NB4 (cell line): ENCODE data around the gene SKOR1.

Experiments used
- DNase-seq: peaks from one replicate; pipeline ENCODE4 v3.0.0; 2010; ENCODE audit warnings: low read depth
- H3K4me3 ChIP-seq: one replicate; pipeline ENCODE4 v1.5.1; 2011; ENCODE audit warnings: mild to moderate bottlenecking, low read depth, low read length, moderate library complexity
- CTCF ChIP-seq: IDR thresholded peaks from one replicate; pipeline ENCODE4 v1.5.1; 2012; ENCODE audit warnings: low read depth, low read length
- MAX ChIP-seq: IDR thresholded peaks from 2 replicates; pipeline ENCODE4 v1.6.1; 2011; ENCODE audit warnings: low read depth, low read length
- MYC ChIP-seq: IDR thresholded peaks from 2 replicates; pipeline ENCODE4 v1.6.1; 2011; ENCODE audit warnings: low read depth, low read length
- POLR2A ChIP-seq: IDR thresholded peaks from 2 replicates; pipeline ENCODE4 v1.6.1; 2011; ENCODE audit warnings: mild to moderate bottlenecking; ENCODE audit not compliant: insufficient read length; ENCODE audit errors: extremely low read depth

Gene SKOR1

GRCh38 chr15:67820122-67820991 lies 5.0 kb upstream of the SKOR1 start:
- TF ChIP-seq POLR2A, result no peak
- TF ChIP-seq MAX, result no peak
- no peak for TF ChIP-seq CTCF
- no peak for TF ChIP-seq MYC

GRCh38 chr15:67820992-67821783 lies 4.1 kb upstream of the SKOR1 start:
- DNase-seq, result peak; percentile 57
- H3K4me3 ChIP-seq, result no peak overlapping the region
- TF ChIP-seq MAX, result no peak
- TF ChIP-seq CTCF, result no peak
- TF ChIP-seq MYC, result no peak
- TF ChIP-seq POLR2A, result no peak

More at GRCh38 chr15:67820122-67820991, 5.0 kb upstream of the SKOR1 start:
- DNase-seq, result no peak
- H3K4me3 ChIP-seq, result no peak overlapping the region

- no peak overlapping the region for H3K4me3 ChIP-seq
- DNase-seq, result no peak
- TF ChIP-seq CTCF (no peak), POLR2A (no peak), MYC (no peak), MAX (no peak)
Measured at GRCh38 chr15:67821784-67822440, 3.4 kb upstream of the SKOR1 start.

GRCh38 chr15:67822537-67823313 lies 2.6 kb upstream of the SKOR1 start:
- H3K4me3 ChIP-seq, result no peak overlapping the region

More at GRCh38 chr15:67822537-67823313, 2.6 kb upstream of the SKOR1 start:
- DNase-seq, result peak; percentile 63
- TF ChIP-seq CTCF, result no peak
- TF ChIP-seq POLR2A, result no peak
- no peak for TF ChIP-seq MYC
- TF ChIP-seq MAX, result no peak
